ENCODE measurements around the gene BID. TPM values are rescaled to one million over a fixed set of nuclear protein-coding genes. Genes with fewer than 3 reads are reported as not detected.

Gene BID
- total RNA-seq, 1 experiment from 2014 or later = 44.4 TPM

DNA sequence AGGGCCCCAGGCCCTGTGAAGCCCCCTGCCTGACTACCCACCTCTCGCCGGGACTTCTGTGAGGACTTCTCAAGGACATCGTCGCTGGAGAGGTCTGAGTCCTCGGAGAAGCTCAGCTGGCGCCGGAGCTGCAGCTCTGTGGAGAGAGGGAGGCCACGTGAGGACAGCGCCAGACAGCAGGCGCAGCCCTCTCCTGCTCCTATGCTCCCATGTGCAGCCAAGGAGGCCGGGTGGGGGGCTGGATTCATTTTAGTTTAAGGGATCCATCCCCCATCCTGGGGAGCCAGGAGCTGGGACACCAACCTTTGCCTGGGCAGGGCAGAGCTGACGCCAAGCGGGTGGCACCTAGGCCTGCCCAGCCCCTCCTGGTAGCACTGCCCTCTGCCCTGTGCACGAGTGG lies 42.4 kb upstream of the BID start:
- ChIA-PET CTCF (no interaction called here), POLR2A (ENCODE audit: unreplicated experiment) (no interaction called here)
- Histone ChIP-seq H3K9me3 (ENCODE audit: insufficient read depth, low read depth) (no peaks in the 10 kb centered on the region), H3K4me2 (no peak overlapping the region), H2AFZ (no peak overlapping the region), H3K79me2 (ENCODE audit: low read depth) (no peaks in the 10 kb centered on the region), H3F3A (ENCODE audit: insufficient read depth, low read depth) (no peaks in the 10 kb centered on the region), H4K20me1 (ENCODE audit: insufficient read depth) (no peaks in the 10 kb centered on the region), H3K36me3 (ENCODE audit: low read depth) (no peaks in the 10 kb centered on the region), H3K9me2 (ENCODE audit: insufficient read depth) (no peaks in the 10 kb centered on the region), H3K27ac (no peak overlapping the region), H3K4me1 (replicated peaks; ENCODE audit: insufficient read depth) (no peaks in the 10 kb centered on the region), H3K27me3 (ENCODE audit: insufficient read depth, low read depth) (no peaks in the 10 kb centered on the region), H3K4me3 (no peak overlapping the region)
- BruUV-seq (replicated peaks) = no TSS peak
- no peak for DNase-seq
- intact Hi-C loops (cut with micrococcal nuclease; ENCODE audit: unreplicated experiment) = no loop called here
- TF ChIP-seq, protein P1, sequence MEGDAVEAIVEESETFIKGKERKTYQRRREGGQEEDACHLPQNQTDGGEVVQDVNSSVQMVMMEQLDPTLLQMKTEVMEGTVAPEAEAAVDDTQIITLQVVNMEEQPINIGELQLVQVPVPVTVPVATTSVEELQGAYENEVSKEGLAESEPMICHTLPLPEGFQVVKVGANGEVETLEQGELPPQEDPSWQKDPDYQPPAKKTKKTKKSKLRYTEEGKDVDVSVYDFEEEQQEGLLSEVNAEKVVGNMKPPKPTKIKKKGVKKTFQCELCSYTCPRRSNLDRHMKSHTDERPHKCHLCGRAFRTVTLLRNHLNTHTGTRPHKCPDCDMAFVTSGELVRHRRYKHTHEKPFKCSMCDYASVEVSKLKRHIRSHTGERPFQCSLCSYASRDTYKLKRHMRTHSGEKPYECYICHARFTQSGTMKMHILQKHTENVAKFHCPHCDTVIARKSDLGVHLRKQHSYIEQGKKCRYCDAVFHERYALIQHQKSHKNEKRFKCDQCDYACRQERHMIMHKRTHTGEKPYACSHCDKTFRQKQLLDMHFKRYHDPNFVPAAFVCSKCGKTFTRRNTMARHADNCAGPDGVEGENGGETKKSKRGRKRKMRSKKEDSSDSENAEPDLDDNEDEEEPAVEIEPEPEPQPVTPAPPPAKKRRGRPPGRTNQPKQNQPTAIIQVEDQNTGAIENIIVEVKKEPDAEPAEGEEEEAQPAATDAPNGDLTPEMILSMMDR (conservative IDR thresholded peaks at IDR 0.05) = no peak
- no peak for TF ChIP-seq EZH2 (IDR thresholded peaks at IDR 0.05; ENCODE audit: low read depth)

DNA sequence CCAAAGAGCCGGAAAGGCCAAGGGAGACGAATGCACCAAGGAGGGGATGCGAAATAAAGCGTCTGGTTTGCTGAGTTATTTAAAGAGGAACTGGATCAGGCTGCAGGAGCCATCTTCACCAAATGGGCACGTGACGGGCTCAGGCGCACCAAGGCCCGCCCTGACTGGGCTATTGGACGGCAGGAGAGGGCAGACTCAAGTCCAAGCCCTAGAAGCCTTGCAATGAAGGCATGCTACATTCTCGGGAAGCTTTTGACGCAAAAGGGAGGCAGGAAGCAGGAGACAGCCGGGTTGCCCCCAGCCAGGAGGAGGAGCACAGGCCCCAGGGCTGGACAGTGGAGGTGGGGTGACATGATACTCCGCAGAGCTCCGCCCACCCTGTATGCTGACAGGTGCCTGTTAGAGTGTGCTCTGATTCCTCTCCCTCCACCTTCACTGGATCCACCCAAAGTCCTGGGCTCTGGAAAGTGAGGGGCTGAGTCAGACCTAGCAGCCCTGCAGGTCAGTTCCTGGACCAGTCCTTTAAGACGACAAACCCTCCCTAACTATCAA lies 41.5 kb upstream of the BID start:
- POLR2A ChIA-PET (ENCODE audit: unreplicated experiment) = no interaction called here
- H3K9me3 ChIP-seq (ENCODE audit: insufficient read depth, low read depth) = no peaks in the 10 kb centered on the region

DNA sequence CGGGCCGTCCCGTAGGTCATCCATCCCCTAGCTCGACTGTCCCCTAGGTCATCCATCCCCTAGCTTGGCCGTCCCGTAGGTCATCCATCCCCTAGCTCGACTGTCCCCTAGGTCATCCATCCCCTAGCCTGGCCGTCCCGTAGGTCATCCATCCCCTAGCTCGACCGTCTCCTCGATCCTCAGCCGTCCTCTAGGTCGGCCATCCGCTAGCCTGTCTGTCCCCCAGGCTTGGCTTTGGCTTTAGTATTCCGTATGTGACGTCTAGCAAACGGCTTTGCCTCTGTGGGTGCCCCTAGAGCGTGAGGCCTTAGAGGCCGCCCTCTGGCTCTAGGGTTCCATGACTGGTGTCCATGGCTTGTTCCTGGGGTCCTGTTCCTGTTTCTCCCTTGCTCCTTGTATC lies 40.6 kb upstream of the BID start:
- Histone ChIP-seq H3K79me2 (ENCODE audit: low read depth) (no peaks in the 10 kb centered on the region), H3K27ac (no peak overlapping the region), H3K27me3 (ENCODE audit: insufficient read depth, low read depth) (no peaks in the 10 kb centered on the region), H3K4me2 (no peak overlapping the region), H3K4me3 (no peak overlapping the region), H3K36me3 (ENCODE audit: low read depth) (no peaks in the 10 kb centered on the region), H3K9me3 (ENCODE audit: insufficient read depth, low read depth) (no peaks in the 10 kb centered on the region), H3F3A (ENCODE audit: insufficient read depth, low read depth) (no peaks in the 10 kb centered on the region), H4K20me1 (ENCODE audit: insufficient read depth) (no peaks in the 10 kb centered on the region), H3K9me2 (ENCODE audit: insufficient read depth) (no peaks in the 10 kb centered on the region), H2AFZ (no peak overlapping the region), H3K4me1 (replicated peaks; ENCODE audit: insufficient read depth) (no peaks in the 10 kb centered on the region)
- intact Hi-C loops (cut with micrococcal nuclease; ENCODE audit: unreplicated experiment) = no loop called here
- CTCF ChIA-PET = no interaction called here
- no TSS peak for BruUV-seq (replicated peaks)
- TF ChIP-seq, protein P1 (conservative IDR thresholded peaks at IDR 0.05) = no peak
- no peak for TF ChIP-seq EZH2 (IDR thresholded peaks at IDR 0.05; ENCODE audit: low read depth)
- no peak for DNase-seq
- POLR2A ChIA-PET (ENCODE audit: unreplicated experiment) = no interaction called here

More for the DNA sequence above, 41.5 kb upstream of the BID start:
- CTCF ChIA-PET = no interaction called here
- Histone ChIP-seq H2AFZ (no peak overlapping the region), H3K4me3 (no peak overlapping the region), H3K79me2 (ENCODE audit: low read depth) (no peaks in the 10 kb centered on the region), H3K9me2 (ENCODE audit: insufficient read depth) (no peaks in the 10 kb centered on the region), H3K27me3 (ENCODE audit: insufficient read depth, low read depth) (no peaks in the 10 kb centered on the region), H3F3A (ENCODE audit: insufficient read depth, low read depth) (no peaks in the 10 kb centered on the region), H3K4me2 (no peak overlapping the region), H4K20me1 (ENCODE audit: insufficient read depth) (no peaks in the 10 kb centered on the region), H3K27ac (no peak overlapping the region), H3K4me1 (replicated peaks; ENCODE audit: insufficient read depth) (no peaks in the 10 kb centered on the region), H3K36me3 (ENCODE audit: low read depth) (no peaks in the 10 kb centered on the region)
- DNase-seq = no peak
- intact Hi-C loops (cut with micrococcal nuclease; ENCODE audit: unreplicated experiment) = no loop called here
- BruUV-seq (replicated peaks) = no TSS peak
- no peak for TF ChIP-seq EZH2 (IDR thresholded peaks at IDR 0.05; ENCODE audit: low read depth)
- TF ChIP-seq, protein P1 (conservative IDR thresholded peaks at IDR 0.05) = no peak

All from PC-9 (cell line).